GM06990 (cell line): ENCODE results near the gene NEDD9.

Experiments
- DNase-seq: peaks from one replicate; pipeline ENCODE4 v3.0.0-alpha.2; 2011; ENCODE audit not compliant: insufficient read length; ENCODE audit errors: extremely low read depth
- H3K27me3 ChIP-seq: replicated peaks from 2 replicates; pipeline ENCODE4 v1.6.0; 2011; ENCODE audit warnings: low read length; ENCODE audit not compliant: control insufficient read depth, insufficient read depth
- H3K36me3 ChIP-seq: 2 replicates; pipeline ENCODE4 v1.5.1; 2011; ENCODE audit warnings: low read length; ENCODE audit not compliant: control insufficient read depth, insufficient read depth
- H3K4me3 ChIP-seq: replicated peaks from 2 replicates; pipeline ENCODE4 v1.5.1; 2011; ENCODE audit warnings: low read depth, mild to moderate bottlenecking, control low read depth, low read length
- TF ChIP-seq, protein P1 (sequence below): IDR thresholded peaks from 2 replicates; pipeline ENCODE4 v1.5.1; 2011; ENCODE audit warnings: low read length, control low read depth, mild to moderate bottlenecking, inconsistent platforms; ENCODE audit not compliant: insufficient read depth, poor library complexity, severe bottlenecking

The NEDD9 gene

DNA sequence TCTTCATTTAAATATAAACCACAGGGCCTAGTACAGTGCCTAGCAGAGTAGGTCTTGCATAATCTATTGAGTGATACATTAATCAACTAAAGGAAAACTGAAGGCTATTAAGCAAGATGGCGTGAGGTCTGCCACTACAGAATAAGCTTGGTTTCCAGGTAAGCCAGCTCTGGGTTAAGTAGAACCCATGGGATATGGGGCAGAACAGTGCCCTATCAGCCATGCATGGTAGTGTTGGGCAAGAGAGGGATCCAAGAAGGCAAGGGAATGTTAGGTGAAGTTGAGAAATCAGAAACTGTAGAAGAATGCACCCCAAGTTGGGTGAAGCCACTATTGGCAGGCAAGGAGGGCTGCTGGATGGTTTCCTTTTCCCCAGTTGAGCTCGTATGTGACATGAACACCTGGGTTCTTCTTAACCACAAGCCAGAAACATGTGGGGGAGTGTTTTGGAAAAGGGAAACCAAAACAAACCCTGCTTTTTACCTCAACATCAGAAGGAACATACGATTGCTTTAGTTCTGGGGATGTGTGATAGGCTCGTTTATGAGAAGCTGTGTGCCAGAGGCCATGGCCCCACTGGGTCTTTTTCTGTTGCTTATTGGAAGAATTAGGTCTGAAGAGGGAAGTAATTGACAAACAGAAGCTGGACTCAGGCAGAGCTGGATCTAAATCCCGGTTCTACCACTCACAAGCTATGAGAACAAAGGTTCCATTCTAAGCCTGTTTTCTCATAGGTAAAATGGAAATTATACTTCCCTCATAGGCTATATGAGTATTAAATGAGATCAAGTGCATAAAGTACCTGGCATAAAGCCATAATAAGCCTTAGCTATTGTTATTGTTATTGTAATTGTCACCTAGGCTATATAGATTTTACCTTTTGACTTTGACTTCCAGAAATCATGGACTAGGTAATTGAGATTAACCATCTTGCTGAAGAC, 33.5 kb downstream of the NEDD9 start:
- no peak for DNase-seq
- Histone ChIP-seq H3K27me3 (no peaks in the 10 kb centered on the region), H3K4me3 (no peak overlapping the region), H3K36me3 (peaks cover 9% of the 10 kb centered on the region)
- TF ChIP-seq, protein P1, sequence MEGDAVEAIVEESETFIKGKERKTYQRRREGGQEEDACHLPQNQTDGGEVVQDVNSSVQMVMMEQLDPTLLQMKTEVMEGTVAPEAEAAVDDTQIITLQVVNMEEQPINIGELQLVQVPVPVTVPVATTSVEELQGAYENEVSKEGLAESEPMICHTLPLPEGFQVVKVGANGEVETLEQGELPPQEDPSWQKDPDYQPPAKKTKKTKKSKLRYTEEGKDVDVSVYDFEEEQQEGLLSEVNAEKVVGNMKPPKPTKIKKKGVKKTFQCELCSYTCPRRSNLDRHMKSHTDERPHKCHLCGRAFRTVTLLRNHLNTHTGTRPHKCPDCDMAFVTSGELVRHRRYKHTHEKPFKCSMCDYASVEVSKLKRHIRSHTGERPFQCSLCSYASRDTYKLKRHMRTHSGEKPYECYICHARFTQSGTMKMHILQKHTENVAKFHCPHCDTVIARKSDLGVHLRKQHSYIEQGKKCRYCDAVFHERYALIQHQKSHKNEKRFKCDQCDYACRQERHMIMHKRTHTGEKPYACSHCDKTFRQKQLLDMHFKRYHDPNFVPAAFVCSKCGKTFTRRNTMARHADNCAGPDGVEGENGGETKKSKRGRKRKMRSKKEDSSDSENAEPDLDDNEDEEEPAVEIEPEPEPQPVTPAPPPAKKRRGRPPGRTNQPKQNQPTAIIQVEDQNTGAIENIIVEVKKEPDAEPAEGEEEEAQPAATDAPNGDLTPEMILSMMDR: no peak

DNA sequence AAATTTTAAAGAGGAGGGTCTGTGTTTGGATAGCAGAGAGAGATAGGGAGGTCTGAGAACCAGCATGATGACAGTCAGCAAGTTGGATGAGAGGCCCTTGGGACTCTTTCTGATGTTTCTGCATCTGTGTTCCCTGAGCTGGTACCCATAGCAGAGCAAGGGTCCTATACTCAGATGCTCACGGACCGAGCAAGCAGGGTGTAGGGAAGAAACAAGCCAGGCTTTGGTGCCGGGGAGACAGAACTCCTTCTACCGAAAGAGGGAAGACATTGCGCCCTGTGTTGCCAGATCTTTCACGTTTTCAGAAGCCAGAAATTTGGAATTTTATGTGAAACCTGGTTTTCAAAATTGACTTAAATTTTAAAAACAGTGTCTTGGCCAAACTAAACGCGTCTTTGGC, 34.6 kb downstream of the NEDD9 start:
- peaks cover 3% of the 10 kb centered on the region for H3K36me3 ChIP-seq
- TF ChIP-seq, protein P1: no peak
- no peak overlapping the region for H3K4me3 ChIP-seq
- no peaks in the 10 kb centered on the region for H3K27me3 ChIP-seq
- DNase-seq: no peak

DNA sequence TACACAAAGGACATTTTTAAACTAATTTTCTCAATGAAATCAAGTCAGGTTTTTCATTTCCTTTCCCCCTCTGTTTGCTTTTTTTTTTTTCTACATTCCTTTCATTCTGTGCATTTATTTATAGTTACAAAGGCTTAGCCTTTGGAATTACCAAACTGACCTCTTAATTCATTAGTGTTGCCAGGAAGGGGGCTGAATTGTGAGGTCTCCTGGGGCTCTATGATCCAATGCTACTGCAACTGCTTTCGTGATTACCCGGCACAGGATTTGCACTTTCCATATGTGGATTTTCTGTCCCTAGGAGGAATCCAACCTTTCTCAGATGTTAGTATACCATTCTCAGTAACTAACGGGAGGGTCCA, 35.3 kb downstream of the NEDD9 start:
- TF ChIP-seq, protein P1: no peak
- Histone ChIP-seq H3K27me3 (no peaks in the 10 kb centered on the region), H3K4me3 (no peak overlapping the region), H3K36me3 (peaks cover 1% of the 10 kb centered on the region)
- no peak for DNase-seq

DNA sequence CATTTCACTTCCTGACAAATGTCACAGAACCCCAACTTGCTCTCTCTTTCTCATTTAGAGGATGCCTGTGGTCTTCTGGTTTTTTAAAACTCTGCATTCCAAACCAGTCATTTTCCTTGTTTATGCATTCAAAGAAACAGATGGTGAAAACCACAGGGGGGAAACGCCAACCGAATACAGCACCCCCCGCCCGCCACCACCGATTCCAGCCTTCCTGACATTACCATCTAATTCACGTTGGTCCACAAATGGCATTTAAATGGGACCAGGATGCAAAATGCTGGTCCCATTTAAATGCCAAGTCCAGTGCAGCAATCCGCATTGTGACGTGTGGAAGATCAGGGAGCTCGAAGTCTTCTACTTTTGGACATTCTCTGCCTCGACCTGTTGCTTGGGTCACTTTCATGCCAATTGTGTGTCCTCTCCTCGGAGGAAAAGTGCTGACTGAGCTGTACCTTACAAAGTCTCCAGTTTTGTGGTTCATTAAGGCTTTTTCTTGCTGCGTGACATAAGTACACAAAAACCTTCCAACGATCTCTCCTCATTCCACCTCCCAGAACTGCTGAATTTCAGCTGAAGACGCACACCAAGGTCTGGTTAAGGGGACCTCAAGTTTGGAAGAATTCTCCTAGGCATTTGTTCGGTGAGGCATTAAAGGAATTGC, 35.8 kb downstream of the NEDD9 start:
- no peaks in the 10 kb centered on the region for H3K27me3 ChIP-seq
- H3K36me3 ChIP-seq: peaks cover 3% of the 10 kb centered on the region
- TF ChIP-seq, protein P1: no peak
- no peak for DNase-seq
- no peak overlapping the region for H3K4me3 ChIP-seq

DNA sequence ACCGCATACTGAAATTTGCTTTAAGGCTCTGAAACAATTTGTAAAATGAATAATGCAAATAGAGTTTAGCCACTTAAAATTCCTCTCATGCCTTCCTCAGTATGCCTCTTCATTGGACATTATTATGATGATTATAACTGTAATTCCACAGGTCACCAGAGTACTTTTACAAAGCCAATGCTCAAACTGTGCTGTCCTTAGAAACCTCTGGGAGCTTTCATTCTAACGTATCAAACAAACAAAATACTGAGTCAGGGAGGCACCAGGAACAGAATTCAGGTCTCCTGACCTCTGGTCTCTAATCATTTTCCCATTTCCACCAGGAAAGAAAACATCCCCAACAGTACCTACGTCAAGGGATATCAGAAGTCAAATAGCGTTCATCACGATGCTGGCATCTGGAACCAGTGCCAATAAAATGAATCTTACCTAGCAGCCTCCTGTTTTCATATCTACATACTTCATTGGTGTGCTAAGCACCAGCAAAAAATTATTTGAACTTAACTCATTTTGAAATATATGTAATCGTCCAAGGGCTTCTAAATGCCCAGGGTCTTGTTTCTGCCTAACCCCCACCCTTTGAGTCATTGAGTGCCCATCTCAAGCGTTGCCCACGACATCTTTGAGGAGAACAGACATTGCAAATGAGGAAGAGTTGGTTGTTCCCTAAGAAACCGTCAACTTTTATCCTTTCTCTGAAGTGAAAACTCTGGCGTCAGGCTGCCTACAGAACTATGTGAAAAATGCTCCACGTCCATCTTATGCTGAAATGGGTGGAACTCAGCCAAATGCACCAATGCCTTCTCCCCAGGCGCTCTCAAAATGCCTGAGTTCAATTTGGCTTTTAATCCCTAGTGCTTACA, 37.9 kb downstream of the NEDD9 start:
- peaks cover 20% of the 10 kb centered on the region for H3K36me3 ChIP-seq
- no peak for DNase-seq
- H3K4me3 ChIP-seq: no peak overlapping the region
- no peaks in the 10 kb centered on the region for H3K27me3 ChIP-seq
- TF ChIP-seq, protein P1: no peak
